OCI-LY3 (cell line): ENCODE measurements around the gene ACAN.

Experiments
- EZH2phosphoT487 ChIP-seq: fragments of 200-600 bp; shearing (Covaris generic); IDR thresholded peaks from 2 replicates; pipeline ENCODE4 v1.6.1; 2018; ENCODE audit warnings: antibody characterized with exemption, mixed run types, low read depth
- TF ChIP-seq, protein P1 (sequence below): fragments of 200-600, 300-600 bp; sonication (generic); IDR thresholded peaks from 2 replicates; pipeline ENCODE4 v1.5.1; 2014; ENCODE audit warnings: antibody characterized with exemption, low read length, low read depth

DNA sequence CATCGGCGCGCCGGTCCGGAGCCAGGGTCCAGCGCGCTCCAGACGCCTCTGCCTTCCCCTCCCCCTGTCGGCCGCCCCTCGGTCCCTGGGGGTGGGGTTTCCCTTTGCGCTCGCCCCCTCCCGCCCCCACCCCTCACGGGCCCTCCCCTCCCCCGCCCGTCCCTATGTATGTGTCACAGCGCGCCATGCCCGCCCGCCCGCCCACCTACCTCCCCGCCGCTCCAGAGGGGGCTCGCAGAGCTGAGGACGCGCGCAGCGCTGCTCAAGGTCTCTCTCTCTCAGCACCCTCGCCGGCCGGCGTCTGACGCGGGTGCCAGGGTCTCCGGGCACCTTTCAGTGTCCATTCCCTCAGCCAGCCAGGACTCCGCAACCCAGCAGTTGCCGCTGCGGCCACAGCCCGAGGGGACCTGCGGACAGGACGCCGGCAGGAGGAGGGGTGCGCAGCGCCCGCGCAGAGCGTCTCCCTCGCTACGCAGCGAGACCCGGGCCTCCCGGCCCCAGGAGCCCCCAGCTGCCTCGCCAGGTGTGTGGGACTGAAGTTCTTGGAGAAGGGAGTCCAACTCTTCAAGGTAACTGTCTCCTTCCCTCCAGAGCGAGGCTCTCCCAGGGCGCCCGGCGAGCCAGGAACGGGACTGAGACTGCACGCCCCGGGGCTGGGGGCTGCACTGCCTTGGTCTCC lies at the start of gene ACAN:
- TF ChIP-seq, protein P1, sequence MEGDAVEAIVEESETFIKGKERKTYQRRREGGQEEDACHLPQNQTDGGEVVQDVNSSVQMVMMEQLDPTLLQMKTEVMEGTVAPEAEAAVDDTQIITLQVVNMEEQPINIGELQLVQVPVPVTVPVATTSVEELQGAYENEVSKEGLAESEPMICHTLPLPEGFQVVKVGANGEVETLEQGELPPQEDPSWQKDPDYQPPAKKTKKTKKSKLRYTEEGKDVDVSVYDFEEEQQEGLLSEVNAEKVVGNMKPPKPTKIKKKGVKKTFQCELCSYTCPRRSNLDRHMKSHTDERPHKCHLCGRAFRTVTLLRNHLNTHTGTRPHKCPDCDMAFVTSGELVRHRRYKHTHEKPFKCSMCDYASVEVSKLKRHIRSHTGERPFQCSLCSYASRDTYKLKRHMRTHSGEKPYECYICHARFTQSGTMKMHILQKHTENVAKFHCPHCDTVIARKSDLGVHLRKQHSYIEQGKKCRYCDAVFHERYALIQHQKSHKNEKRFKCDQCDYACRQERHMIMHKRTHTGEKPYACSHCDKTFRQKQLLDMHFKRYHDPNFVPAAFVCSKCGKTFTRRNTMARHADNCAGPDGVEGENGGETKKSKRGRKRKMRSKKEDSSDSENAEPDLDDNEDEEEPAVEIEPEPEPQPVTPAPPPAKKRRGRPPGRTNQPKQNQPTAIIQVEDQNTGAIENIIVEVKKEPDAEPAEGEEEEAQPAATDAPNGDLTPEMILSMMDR: no peak
- no peak for TF ChIP-seq EZH2phosphoT487
